ENCODE results near the gene NR6A1. TPM values are rescaled to one million over a fixed set of nuclear protein-coding genes. Genes with fewer than 3 reads are reported as not detected.

The NR6A1 gene
- total and polyA plus RNA-seq, 2 of the 13 experiments (the other 11 are each of a cell fraction or from before 2014, with no cell fraction given) = 28.1 to 31.5 TPM

DNA sequence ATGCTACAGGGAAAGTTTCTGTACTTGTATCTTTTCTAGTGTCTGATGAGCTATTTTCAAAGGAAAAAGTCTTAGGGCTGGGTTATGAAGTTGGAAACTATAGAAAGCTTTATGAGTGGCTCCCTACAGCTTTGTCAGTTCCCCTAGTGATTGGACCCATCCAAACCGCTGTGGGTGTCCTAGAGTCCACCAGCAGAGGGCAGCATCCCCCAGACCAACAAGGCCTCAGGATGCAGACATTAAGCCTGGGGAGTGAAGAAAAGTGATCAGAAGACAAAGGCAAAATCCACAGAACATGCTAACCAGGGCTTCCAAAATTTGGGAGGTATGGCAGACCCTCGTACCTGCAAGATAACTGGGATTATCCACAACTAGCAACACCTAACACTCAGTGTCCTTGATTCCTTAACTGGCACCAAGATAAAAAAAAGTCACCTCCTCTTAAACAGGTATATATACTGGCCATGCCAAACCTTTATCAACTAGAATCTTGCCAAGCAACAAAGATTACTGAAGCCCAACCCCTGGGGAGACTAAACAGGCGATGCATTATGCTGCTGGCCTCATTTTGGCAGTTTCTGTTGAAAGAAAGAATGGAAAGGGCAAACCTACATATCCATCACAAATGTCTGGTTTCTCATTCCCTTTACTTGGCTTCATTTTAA lies 153.5 kb downstream of the NR6A1 start (continued):
- TF ChIP-seq YEATS2 (CRISPR knock-in tag; IDR thresholded peaks at IDR 0.05; ENCODE audit: borderline replicate concordance) (no peak), REPIN1 (CRISPR knock-in tag; IDR thresholded peaks at IDR 0.05; ENCODE audit: borderline replicate concordance, low read depth) (no peak), ZNF720 (CRISPR knock-in tag; IDR thresholded peaks at IDR 0.05) (no peak), ZNF556 (CRISPR knock-in tag; IDR thresholded peaks at IDR 0.05; ENCODE audit: borderline replicate concordance) (no peak), FOXA1 (IDR thresholded peaks at IDR 0.05) (no peak), FOXA1 (CRISPR knock-in tag; IDR thresholded peaks at IDR 0.05) (no peak), BRD4 (CRISPR knock-in tag; IDR thresholded peaks at IDR 0.05) (no peak), ZNF207 (IDR thresholded peaks at IDR 0.05; ENCODE audit: borderline replicate concordance) (no peak), ZNF660 (CRISPR knock-in tag; IDR thresholded peaks at IDR 0.05; ENCODE audit: borderline replicate concordance, low read depth) (no peak), ZNF12 (CRISPR knock-in tag; IDR thresholded peaks at IDR 0.05) (no peak), NR3C1 (CRISPR knock-in tag; IDR thresholded peaks at IDR 0.05) (no peak), RAD51 (IDR thresholded peaks at IDR 0.05; ENCODE audit: borderline replicate concordance) (no peak), TOPORS (CRISPR knock-in tag; IDR thresholded peaks at IDR 0.05) (no peak), GATAD1 (CRISPR knock-in tag; IDR thresholded peaks at IDR 0.05) (no peak), HOXA7 (CRISPR knock-in tag; IDR thresholded peaks at IDR 0.05) (no peak)
- TF ChIP-seq, protein P1, sequence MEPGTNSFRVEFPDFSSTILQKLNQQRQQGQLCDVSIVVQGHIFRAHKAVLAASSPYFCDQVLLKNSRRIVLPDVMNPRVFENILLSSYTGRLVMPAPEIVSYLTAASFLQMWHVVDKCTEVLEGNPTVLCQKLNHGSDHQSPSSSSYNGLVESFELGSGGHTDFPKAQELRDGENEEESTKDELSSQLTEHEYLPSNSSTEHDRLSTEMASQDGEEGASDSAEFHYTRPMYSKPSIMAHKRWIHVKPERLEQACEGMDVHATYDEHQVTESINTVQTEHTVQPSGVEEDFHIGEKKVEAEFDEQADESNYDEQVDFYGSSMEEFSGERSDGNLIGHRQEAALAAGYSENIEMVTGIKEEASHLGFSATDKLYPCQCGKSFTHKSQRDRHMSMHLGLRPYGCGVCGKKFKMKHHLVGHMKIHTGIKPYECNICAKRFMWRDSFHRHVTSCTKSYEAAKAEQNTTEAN (CRISPR knock-in tag; conservative IDR thresholded peaks at IDR 0.05) = no peak
- TF ChIP-seq, protein P2, sequence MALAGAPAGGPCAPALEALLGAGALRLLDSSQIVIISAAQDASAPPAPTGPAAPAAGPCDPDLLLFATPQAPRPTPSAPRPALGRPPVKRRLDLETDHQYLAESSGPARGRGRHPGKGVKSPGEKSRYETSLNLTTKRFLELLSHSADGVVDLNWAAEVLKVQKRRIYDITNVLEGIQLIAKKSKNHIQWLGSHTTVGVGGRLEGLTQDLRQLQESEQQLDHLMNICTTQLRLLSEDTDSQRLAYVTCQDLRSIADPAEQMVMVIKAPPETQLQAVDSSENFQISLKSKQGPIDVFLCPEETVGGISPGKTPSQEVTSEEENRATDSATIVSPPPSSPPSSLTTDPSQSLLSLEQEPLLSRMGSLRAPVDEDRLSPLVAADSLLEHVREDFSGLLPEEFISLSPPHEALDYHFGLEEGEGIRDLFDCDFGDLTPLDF (CRISPR knock-in tag; IDR thresholded peaks at IDR 0.05) = no peak
- TF ChIP-seq, protein P3, sequence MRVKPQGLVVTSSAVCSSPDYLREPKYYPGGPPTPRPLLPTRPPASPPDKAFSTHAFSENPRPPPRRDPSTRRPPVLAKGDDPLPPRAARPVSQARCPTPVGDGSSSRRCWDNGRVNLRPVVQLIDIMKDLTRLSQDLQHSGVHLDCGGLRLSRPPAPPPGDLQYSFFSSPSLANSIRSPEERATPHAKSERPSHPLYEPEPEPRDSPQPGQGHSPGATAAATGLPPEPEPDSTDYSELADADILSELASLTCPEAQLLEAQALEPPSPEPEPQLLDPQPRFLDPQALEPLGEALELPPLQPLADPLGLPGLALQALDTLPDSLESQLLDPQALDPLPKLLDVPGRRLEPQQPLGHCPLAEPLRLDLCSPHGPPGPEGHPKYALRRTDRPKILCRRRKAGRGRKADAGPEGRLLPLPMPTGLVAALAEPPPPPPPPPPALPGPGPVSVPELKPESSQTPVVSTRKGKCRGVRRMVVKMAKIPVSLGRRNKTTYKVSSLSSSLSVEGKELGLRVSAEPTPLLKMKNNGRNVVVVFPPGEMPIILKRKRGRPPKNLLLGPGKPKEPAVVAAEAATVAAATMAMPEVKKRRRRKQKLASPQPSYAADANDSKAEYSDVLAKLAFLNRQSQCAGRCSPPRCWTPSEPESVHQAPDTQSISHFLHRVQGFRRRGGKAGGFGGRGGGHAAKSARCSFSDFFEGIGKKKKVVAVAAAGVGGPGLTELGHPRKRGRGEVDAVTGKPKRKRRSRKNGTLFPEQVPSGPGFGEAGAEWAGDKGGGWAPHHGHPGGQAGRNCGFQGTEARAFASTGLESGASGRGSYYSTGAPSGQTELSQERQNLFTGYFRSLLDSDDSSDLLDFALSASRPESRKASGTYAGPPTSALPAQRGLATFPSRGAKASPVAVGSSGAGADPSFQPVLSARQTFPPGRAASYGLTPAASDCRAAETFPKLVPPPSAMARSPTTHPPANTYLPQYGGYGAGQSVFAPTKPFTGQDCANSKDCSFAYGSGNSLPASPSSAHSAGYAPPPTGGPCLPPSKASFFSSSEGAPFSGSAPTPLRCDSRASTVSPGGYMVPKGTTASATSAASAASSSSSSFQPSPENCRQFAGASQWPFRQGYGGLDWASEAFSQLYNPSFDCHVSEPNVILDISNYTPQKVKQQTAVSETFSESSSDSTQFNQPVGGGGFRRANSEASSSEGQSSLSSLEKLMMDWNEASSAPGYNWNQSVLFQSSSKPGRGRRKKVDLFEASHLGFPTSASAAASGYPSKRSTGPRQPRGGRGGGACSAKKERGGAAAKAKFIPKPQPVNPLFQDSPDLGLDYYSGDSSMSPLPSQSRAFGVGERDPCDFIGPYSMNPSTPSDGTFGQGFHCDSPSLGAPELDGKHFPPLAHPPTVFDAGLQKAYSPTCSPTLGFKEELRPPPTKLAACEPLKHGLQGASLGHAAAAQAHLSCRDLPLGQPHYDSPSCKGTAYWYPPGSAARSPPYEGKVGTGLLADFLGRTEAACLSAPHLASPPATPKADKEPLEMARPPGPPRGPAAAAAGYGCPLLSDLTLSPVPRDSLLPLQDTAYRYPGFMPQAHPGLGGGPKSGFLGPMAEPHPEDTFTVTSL (CRISPR knock-in tag; IDR thresholded peaks at IDR 0.05; ENCODE audit: borderline replicate concordance) = no peak
- TF ChIP-seq, protein P4, sequence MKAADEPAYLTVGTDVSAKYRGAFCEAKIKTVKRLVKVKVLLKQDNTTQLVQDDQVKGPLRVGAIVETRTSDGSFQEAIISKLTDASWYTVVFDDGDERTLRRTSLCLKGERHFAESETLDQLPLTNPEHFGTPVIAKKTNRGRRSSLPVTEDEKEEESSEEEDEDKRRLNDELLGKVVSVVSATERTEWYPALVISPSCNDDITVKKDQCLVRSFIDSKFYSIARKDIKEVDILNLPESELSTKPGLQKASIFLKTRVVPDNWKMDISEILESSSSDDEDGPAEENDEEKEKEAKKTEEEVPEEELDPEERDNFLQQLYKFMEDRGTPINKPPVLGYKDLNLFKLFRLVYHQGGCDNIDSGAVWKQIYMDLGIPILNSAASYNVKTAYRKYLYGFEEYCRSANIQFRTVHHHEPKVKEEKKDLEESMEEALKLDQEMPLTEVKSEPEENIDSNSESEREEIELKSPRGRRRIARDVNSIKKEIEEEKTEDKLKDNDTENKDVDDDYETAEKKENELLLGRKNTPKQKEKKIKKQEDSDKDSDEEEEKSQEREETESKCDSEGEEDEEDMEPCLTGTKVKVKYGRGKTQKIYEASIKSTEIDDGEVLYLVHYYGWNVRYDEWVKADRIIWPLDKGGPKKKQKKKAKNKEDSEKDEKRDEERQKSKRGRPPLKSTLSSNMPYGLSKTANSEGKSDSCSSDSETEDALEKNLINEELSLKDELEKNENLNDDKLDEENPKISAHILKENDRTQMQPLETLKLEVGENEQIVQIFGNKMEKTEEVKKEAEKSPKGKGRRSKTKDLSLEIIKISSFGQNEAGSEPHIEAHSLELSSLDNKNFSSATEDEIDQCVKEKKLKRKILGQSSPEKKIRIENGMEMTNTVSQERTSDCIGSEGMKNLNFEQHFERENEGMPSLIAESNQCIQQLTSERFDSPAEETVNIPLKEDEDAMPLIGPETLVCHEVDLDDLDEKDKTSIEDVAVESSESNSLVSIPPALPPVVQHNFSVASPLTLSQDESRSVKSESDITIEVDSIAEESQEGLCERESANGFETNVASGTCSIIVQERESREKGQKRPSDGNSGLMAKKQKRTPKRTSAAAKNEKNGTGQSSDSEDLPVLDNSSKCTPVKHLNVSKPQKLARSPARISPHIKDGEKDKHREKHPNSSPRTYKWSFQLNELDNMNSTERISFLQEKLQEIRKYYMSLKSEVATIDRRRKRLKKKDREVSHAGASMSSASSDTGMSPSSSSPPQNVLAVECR (CRISPR knock-in tag; IDR thresholded peaks at IDR 0.05; ENCODE audit: borderline replicate concordance) = no peak
